Ureter (tissue), 1 donor: ENCODE data around the gene HLTF. TPM values are rescaled to one million over a fixed set of nuclear protein-coding genes. Genes with fewer than 3 reads are reported as not detected.
"Not testable (repeated sequence)": the region's sequence is repeated elsewhere in the genome, so short reads cannot be mapped to it uniquely, and the experiment has no call there.

Experiments used
- DNase-seq: peaks from one replicate; pipeline ENCODE4 v3.0.0-alpha.2; 2020; ENCODE audit warnings: low spot score
- total RNA-seq: library from RNA; stranded (reverse); gene quantifications from one replicate; pipeline ENCODE4 v1.2.4, GENCODE V29; 2023
- donor health status: DM: yes; HTN: yes; CAD: no.

The HLTF gene
- total RNA-seq, 1 donor from 2014 or later: 36.8 TPM

DNA sequence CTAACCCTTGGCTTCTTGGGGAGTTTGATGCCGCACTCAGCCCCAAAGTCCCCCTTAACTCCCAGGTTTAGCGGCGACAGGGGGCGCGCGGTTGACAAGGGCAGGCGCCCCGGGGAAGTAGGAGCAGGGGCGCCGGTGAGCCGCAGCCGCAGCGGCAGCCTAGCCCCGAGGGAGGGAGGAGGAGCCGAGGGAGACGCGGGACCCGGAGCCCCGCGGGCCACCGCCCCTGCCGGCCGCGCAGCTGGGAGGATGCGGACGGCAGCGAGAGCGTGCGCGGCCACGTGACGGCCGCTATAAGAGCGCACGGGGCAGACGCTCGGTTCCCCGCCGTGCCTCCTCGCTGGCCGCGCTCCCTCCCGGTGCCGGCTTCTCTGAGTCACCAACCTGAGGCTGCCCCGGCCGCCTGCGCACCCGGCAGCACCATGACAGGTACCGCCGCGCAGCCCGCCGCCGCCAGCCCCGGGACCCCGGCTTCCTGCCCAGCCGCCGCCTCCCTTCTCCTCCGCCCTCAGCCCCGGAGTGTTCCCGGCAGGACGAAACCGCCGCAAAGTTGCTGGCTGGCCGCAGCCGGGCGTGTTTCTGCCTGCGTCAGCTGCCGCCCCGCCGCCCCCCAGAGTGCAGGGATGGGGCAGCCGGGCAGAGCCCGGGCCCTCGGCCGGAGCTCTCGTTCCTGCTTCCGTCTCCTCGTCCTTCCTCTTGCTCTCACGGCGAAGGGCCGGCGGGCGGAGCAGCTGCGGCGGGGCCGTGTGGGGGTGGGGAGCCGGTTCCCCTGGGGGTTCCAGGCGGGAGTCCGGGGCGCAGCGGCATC is 94.9 kb downstream of the HLTF start, which contains the start of gene GYG1:
Gene GYG1, plus strand, starts transcription at position 322 of the 808 bp plus-strand sequence. Its CDS starts 101 bp downstream, at position 423.
- DNase-seq: peak; percentile 78

- no peak for DNase-seq
Measured at GRCh38 chr3:148990236-148990635, 96.1 kb downstream of the HLTF start.

- not testable (repeated sequence) for DNase-seq
Measured at GRCh38 chr3:148987551-148987950, 98.8 kb downstream of the HLTF start.

GRCh38 chr3:148981273-148981672 is 105.1 kb downstream of the HLTF start:
- no peak for DNase-seq

Other genes with a start within 250 kb of the HLTF start
- gene CPA3, start 221.2 kb downstream of the HLTF start, total RNA-seq: 10.5 TPM
- 54.5 TPM for gene GYG1, start 95.0 kb downstream of the HLTF start, total RNA-seq
- 27.5 TPM for gene HPS3, start 43.1 kb upstream of the HLTF start, total RNA-seq
- gene CP, start 135.3 kb upstream of the HLTF start, total RNA-seq: 12.5 TPM
- 3.7 TPM for gene TM4SF18, start 247.1 kb upstream of the HLTF start, total RNA-seq